ENCODE data around the gene PRPF6.
"Not testable (repeated sequence)": the region's sequence is repeated elsewhere in the genome, so short reads cannot be mapped to it uniquely, and the experiment has no call there.

PRPF6 gene

DNA sequence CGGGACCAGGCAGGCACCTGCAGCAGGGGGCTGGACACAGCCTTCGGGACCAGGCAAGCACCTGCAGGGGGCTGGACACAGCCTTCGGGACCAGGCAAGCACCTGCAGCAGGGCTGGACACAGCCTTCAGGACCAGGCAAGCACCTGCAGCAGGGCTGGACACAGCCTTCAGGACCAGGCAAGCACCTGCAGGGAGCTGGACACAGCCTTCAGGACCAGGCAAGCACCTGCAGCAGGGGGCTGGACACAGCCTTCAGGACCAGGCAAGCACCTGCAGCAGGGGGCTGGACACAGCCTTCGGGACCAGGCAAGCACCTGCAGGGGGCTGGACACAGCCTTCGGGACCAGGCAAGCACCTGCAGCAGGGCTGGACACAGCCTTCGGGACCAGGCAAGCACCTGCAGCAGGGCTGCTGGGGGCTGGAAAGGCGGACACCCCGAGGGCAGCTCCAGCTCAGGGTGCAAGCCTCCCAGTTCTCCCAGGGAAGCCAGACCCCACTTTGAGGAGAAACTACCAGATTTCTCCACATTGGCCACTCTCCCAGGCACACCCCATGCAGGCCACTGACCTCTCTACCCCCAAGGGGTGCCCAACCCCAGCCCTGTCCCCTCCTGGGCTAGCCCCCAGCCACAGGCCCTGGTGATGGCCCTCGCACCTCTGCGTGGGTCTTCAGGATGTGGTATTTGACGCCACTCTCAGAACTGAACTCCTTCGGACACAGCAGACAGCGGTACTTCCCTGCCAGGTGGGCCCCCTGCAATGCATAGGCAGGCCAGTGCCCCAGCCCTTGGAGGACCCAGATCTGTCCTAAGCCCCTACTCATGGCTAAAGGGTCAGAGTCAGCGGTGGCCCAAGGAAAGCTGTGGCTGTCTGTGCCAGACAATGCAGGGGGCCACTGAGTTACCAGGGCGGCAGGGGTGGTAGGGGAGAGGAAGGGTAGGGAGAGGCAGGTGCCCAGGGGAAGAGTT, 20.0 kb upstream of the PRPF6 start:
- not testable (repeated sequence) for DNase-seq (ENCODE audit: low read depth)

- DNase-seq (ENCODE audit: low read depth), result no peak
Measured at GRCh38 chr20:63961664-63962425, 19.1 kb upstream of the PRPF6 start.

- no peak for DNase-seq (ENCODE audit: low read depth)
Measured at GRCh38 chr20:63962426-63963347, 18.2 kb upstream of the PRPF6 start.

DNA sequence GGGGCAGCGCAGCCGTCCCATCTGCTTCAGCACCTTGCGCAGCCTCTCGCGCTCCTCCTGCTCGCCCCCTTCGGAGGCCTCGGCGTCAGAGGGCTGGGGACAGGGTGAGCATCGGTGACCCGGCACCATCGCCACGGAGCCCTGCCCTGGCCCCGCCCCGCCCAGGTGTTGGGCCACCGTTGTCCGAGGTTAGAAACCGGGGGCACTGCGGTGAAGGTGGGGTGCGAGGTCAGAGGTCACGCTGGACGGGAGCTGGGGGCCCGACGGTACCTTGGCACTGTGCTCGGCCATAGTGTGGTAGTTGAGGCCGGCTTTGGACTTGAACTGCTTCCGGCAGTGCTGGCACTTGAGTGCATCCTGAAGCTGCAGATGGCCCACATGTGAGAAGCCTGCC, 17.6 kb upstream of the PRPF6 start:
- DNase-seq (ENCODE audit: low read depth), result no peak

DNA sequence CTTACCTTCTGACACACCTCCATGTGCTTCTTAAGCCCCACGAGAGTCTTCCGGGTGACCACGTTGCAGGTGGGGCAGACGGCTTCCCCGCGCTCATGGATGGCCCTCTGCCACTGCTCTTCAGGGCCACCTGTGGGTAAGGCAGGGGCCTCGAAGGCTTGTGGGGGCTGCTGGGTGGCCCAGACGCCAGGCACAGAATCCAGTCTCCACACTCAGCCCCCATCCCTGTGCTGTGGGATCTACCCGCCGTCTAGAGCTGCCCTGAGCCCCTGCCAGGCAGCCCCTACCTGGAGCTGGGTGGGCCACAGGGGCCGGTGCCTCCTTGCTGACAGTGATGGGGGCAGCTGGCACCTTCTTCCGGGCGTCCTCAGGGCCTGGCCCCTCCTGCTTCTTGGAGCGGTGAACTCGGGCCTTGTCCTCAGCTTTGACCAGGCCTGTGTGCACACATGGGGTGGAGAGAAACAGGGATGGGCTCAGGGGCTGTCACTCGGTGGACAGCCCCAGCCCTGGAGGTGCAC, 17.1 kb upstream of the PRPF6 start:
- no peak for DNase-seq (ENCODE audit: low read depth)

DNA sequence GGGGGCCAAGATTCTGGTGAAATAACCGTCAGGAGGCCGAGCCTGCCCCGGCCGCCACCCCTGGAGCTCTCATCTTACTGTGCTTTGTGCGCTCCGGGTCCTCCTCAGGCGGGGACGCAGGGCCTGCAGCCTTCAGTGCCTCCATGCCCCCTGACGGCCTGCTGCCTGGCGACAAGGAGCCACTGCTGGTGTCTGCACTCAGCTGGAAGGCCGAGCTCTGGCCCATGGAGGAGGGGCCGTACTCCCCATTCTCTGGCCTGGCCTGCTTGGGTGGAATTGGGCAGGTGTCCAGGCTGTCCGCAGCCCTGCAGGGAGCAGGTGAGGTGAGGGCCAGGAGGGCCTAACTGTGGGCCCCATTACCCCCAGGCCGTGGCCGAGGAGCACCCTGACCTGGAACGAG, 16.5 kb upstream of the PRPF6 start:
- DNase-seq (ENCODE audit: low read depth), result no peak

GRCh38 chr20:63966172-63966943, 14.6 kb upstream of the PRPF6 start:
- no peak for DNase-seq (ENCODE audit: low read depth)

GRCh38 chr20:63966944-63967322, 14.0 kb upstream of the PRPF6 start:
- DNase-seq (ENCODE audit: low read depth), result no peak

DNA sequence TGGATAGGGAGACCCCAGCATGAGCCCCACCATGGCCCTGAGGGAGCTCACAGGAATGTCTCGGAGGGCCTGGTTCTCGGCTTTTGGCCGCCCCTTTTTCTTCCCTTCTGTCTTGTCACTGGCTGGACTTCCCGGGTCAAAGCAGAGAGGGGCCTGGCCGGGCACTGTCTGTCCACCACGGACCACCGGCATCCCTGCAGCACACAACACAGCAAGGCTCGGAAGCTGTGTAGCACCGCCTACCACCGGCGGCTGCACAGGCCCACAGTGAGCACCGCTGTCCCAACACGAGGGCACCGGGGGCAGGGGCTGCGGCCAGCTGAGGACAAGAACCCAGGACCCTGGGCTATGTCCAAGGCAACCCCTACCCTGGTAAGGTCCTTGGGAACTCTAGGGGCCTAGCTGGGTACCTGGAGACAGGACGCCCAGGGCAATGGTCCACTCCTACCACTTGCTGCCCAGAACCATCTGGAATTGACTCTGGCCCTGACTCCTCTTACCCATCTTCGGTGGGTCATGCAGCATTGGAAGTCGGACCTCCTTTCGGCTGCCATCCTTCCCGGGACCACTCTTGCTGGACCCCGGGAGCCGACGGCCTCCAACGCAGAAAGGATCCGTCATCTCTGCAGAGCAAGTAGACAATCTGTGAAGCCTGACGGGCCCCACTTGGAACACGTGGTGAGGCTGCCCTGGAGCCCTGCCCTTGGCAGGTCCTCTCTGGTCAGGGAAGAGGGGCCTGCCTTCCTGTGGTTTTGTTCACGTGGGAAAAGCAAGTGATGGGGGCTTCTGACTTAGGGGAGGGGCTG, 13.4 kb upstream of the PRPF6 start:
- DNase-seq (ENCODE audit: low read depth), result no peak

DNA sequence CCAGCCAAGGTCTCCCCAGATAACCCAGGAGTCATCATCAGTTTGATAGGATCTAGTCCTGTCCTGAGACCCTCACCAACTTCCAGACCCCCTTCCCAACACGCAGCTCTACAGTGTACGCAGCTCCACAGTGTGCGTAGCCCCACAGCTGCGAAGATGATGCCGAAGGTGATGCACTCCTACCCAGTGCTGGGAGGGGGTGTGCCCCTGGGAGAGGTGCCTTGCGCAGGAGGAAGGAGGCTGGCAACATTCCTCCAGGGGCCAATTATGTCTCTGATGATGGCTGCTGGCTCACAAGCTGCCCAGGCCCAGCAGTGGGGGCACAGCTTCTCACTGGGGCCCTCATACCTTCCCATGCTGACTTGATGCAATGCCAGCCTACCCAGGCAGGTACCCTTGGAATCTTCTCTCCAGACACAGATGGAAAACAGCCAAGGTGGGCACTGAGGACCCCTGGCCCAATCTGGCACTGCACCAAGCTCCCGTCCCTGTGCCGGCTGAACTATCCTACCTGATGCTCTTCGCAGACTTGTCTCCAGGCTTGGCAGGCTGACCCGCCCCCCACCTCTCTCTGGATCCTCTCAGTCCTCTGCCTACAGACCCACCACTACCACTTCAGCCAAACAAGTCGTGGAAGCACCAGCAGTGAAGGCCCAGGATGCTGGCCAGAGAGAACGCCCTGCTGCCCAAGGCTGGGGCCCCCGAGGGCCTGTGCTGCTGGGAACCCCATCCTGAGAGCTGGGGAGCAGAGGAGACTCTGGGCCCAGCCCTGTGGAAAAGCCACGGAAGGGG, 12.6 kb upstream of the PRPF6 start:
- no peak for DNase-seq (ENCODE audit: low read depth)

DNA sequence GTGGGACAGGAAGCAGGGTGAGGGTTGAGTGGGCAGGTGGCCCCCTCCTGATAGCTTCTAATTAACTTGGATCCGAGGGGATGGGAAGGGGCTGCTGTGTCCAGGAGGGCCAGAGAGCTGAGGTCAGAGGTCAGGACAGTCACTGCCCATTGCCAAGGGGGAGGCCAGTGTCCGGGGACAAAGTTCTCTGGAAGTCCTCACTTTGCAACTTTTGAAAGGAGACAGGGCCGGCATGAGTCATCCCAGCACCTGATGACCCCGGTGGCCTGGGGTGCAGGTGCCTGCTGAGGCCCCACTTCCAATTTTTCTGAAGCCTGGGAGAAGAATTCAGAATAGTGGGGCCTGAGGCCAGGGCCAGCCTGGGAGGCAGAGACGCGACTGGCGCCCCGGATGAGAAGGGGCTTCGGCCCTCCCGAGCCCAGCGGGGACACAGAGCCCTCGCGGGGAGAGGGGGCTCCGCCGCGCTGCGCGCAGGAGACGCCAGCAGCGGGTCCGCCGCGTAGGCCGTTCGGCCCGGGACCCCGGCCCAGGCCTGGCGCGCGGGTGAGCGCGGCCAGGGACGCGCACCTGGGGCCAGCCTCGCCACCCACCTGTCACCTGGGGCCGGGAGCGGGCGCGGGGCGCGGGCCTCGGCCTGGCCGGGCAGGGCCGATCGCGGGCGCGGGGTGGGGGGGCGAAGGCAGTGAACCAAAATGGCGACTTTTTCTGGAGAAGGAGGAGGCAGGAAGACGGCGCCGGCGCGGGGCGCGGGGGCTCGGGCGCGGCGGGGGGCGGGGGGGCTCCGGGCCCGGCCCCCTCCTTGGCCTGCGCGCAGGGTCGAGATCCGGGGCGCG, 11.8 kb upstream of the PRPF6 start:
- no peak for DNase-seq (ENCODE audit: low read depth)

- no peak for DNase-seq (ENCODE audit: low read depth)
Measured at GRCh38 chr20:63969838-63970713, 10.9 kb upstream of the PRPF6 start, which contains the start of gene ZNF512B. ZNF512B (minus strand) TSS chr20:63969930; CDS start chr20:63967950, 1,980 bp downstream.

GRCh38 chr20:63970714-63971431, 10.1 kb upstream of the PRPF6 start:
- DNase-seq (ENCODE audit: low read depth), result no peak

- DNase-seq (ENCODE audit: low read depth), result not testable (repeated sequence)
Measured at GRCh38 chr20:63971960-63972311, 9.0 kb upstream of the PRPF6 start.

GRCh38 chr20:63972312-63973159, 8.4 kb upstream of the PRPF6 start:
- DNase-seq (ENCODE audit: low read depth), result no peak

GRCh38 chr20:63973160-63973479, 7.8 kb upstream of the PRPF6 start:
- no peak for DNase-seq (ENCODE audit: low read depth)

Measured in stimulated activated CD8-positive, alpha-beta memory T cell treated with anti-CD3 and anti-CD28 coated beads, Interleukin-12 subunit alpha, Interleukin-12 subunit beta, amount 100 ng/mL, for 4 hours (primary cell).